Lower leg skin (tissue), 4 donors: ENCODE measurements around the gene ANK2. TPM values are rescaled to one million over a fixed set of nuclear protein-coding genes. Genes with fewer than 3 reads are reported as not detected.

Experiments used
- DNase-seq, 2 donors: peaks; one replicate each; pipeline ENCODE4 v3.0.0-alpha.2; 2019; ENCODE audit warnings: low spot score in 2 of 2
- H3K4me3 ChIP-seq: fragments of 200-600 bp; sonication (generic); 2 replicates; pipeline ENCODE4 v1.5.1; 2017; ENCODE audit warnings: mild to moderate bottlenecking, low read depth; ENCODE audit not compliant: poor library complexity, severe bottlenecking
- CTCF ChIP-seq, 3 donors: fragments of 450-650 bp; IDR thresholded peaks; one replicate each; pipeline ENCODE4 v1.5.1; 2016; ENCODE audit warnings: antibody characterized with exemption in 3 of 3, mild to moderate bottlenecking in 3 of 3, moderate library complexity in 2 of 3
- POLR2A ChIP-seq, 2 donors: fragments of 450-650 bp; IDR thresholded peaks; one replicate each; pipeline ENCODE4 v1.6.1; 2016 to 2017; ENCODE audit warnings: antibody characterized with exemption in 2 of 2, mild to moderate bottlenecking in 1 of 2, moderate library complexity in 1 of 2
- WGBS, 2 donors: methylation state at CpG; one replicate each; pipeline ENCODE4 v1.1.5; 2018; 5-methylcytosine and 5-hydroxymethylcytosine counted together
- intact Hi-C: fragments of 100-400 bp; cut with DNase I; formaldehyde crosslinking; loops from one replicate; pipeline ENCODE4 v1.15.0; 2023; ENCODE audit warnings: low total_unique reads
- total RNA-seq, 4 donors: library from RNA; depleted of rRNA; stranded (reverse); fragments of >200 nt; gene quantifications; one replicate each; pipeline ENCODE4 v1.1.0, GENCODE V29; 2016

Gene ANK2
- total RNA-seq, 4 donors from 2014 or later = 7.1 to 28.8 (median 18.3) TPM

GRCh38 chr4:113288257-113288656 is 238.8 kb downstream of the ANK2 start:
- DNase-seq = no peak
- WGBS, 2 donors = 88 to 93% methylated on average over 2 of the region's 2 CpGs
- TF ChIP-seq POLR2A (IDR thresholded peaks at IDR 0.05) = no peak
- TF ChIP-seq CTCF (IDR thresholded peaks at IDR 0.05) = no peak
- no peak overlapping the region for H3K4me3 ChIP-seq
- intact Hi-C loops = no loop called here

- no peak overlapping the region for H3K4me3 ChIP-seq
- no peak for DNase-seq
- TF ChIP-seq POLR2A (IDR thresholded peaks at IDR 0.05) (no peak), CTCF (IDR thresholded peaks at IDR 0.05) (no peak)
- 73 to 78% methylated on average over 4 of the region's 4 CpGs for WGBS, 2 donors
- intact Hi-C loops = no loop called here
Observed at GRCh38 chr4:113288696-113289095, 239.2 kb downstream of the ANK2 start.

GRCh38 chr4:113289766-113290165 is 240.3 kb downstream of the ANK2 start:
- intact Hi-C loops = no loop called here
- no peak for TF ChIP-seq CTCF (IDR thresholded peaks at IDR 0.05)
- TF ChIP-seq POLR2A (IDR thresholded peaks at IDR 0.05) = no peak
- DNase-seq = no peak
- no peak overlapping the region for H3K4me3 ChIP-seq

GRCh38 chr4:113290666-113291065 is 241.2 kb downstream of the ANK2 start:
- intact Hi-C loops = no loop called here
- H3K4me3 ChIP-seq = no peak overlapping the region
- DNase-seq = no peak
- WGBS, 2 donors = 70 to 85% methylated on average over 2 of the region's 2 CpGs
- TF ChIP-seq POLR2A (IDR thresholded peaks at IDR 0.05) = no peak
- no peak for TF ChIP-seq CTCF (IDR thresholded peaks at IDR 0.05)

DNA sequence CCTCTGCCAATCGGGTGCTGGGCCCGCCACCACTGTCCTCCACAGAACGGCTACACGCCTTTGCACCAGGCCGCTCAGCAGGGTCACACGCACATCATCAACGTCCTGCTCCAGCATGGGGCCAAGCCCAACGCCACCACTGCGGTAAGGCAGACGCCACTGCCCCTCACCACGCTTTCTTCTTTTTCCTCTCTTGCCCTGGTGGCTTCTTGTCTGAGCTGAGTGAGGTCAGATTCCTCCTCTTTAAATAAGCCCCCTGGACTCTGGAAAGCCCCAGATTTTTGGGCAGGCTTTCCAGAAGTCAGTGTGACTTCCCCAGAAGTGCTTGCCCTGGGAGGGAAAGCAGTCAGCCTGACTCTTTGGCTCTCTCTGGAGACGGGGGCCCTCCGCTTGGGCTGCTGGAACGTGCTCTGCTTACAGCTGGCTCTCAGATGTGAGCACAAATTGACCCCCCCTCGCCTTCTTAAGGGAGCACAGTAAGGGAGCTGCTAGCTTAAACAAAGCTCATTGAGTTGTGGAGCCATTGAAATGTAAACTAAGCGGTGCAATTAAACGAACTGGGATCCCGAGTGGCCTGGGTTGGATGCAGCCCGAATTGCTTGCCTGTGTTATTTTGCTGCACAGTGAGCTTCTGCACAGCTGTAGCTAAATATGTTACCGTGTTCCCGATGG is 243.1 kb downstream of the ANK2 start:
- DNase-seq = no peak
- intact Hi-C loops = no loop called here
- WGBS, 2 donors = 41 to 49% methylated on average over 21 of the region's 21 CpGs
- H3K4me3 ChIP-seq = no peak overlapping the region
- TF ChIP-seq POLR2A (IDR thresholded peaks at IDR 0.05) (no peak), CTCF (IDR thresholded peaks at IDR 0.05) (no peak)

DNA sequence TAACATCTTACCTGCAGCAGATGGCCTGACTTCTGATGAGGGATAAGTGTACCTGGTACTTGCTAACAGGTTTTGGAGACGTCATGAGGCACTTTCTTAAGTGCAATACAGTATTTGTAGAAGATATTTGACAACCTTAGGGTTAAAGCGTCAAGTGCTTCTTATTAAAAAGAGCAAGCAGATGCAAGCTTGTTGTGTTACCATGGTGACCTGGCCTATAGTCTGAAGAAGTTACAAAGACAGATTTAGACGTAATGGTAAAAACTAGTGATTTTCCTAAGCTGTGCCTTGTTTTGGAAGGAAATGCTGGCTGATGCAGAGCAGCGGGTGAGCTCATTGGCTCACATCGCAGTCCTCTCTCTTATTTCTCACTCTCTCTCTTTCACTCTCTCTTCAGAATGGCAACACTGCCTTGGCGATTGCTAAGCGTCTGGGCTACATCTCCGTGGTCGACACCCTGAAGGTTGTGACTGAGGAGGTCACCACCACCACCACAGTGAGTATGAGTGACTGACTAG is 243.6 kb downstream of the ANK2 start:
- intact Hi-C loops = no loop called here
- WGBS, 2 donors = 45 to 47% methylated on average over 9 of the region's 9 CpGs
- H3K4me3 ChIP-seq = no peak overlapping the region
- no peak for TF ChIP-seq POLR2A (IDR thresholded peaks at IDR 0.05)
- TF ChIP-seq CTCF (IDR thresholded peaks at IDR 0.05) = no peak
- no peak for DNase-seq
